ENCODE data around the gene PLAGL2.

GRCh38 chr20:32181606-32182005 lies 25.9 kb downstream of the PLAGL2 start:
- no peak for TF ChIP-seq CTCF (IDR thresholded peaks at IDR 0.05)
- no peak for TF ChIP-seq REST (IDR thresholded peaks at IDR 0.05; ENCODE audit: insufficient read depth in 1 of 2, low read depth in 2 of 2, low read length in 1 of 2)
- TF ChIP-seq POLR2AphosphoS5 (IDR thresholded peaks at IDR 0.05; ENCODE audit: low read depth, low read length), result no peak

All from Panc1 (cell line).